Measurements from ENCODE around the gene PEX10. TPM values are rescaled to one million over a fixed set of nuclear protein-coding genes. Genes with fewer than 3 reads are reported as not detected.

Gene PEX10
- total RNA-seq, 1 donor: 28.9 TPM

DNA sequence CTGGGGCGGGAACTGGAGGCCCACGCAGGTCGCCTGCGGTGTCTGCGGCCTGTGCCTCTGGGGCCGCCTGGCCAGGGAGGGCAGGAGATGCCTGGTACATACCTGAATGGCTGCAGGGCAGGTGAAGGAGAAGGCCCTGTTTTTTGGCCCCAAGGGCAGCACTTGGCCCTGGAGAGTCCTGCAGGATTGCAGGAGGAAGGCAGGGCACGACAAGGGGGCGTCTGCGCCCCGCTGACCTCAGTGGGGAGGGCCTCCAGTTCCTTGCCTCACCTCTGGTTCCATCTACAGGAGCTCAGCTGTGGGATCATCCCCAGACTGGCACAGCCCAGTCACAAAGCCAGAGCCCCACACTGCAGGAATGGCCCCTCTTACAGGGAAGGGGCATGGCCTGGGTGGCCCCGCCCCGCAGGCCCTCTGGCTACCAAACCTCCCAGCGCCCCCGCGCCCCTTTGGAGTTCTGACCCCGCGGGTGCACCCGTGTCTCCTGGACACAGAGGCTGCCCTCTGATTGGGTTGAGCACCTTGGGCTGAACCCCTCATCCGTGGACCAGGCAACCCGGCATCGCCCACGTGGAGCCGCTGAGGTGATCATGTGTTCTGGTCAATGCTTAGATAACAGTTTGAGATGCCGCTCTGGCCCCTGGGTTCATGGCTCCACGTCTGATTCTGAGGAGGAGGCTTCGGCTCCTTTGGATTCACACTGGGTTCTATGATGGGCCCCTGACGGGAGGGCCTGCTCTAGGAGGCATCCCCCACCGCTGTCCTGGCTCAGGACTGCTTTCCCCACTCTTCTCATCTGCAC, 1.3 kb upstream of the PEX10 start:
- DNase-seq (ENCODE audit: low read depth): no peak
- H3K4me3 ChIP-seq (ENCODE audit: low read depth, low read length): peak overlapping the region; percentile 74
- TF ChIP-seq, protein P1, sequence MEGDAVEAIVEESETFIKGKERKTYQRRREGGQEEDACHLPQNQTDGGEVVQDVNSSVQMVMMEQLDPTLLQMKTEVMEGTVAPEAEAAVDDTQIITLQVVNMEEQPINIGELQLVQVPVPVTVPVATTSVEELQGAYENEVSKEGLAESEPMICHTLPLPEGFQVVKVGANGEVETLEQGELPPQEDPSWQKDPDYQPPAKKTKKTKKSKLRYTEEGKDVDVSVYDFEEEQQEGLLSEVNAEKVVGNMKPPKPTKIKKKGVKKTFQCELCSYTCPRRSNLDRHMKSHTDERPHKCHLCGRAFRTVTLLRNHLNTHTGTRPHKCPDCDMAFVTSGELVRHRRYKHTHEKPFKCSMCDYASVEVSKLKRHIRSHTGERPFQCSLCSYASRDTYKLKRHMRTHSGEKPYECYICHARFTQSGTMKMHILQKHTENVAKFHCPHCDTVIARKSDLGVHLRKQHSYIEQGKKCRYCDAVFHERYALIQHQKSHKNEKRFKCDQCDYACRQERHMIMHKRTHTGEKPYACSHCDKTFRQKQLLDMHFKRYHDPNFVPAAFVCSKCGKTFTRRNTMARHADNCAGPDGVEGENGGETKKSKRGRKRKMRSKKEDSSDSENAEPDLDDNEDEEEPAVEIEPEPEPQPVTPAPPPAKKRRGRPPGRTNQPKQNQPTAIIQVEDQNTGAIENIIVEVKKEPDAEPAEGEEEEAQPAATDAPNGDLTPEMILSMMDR (IDR thresholded peaks at IDR 0.05; ENCODE audit: insufficient read depth, low read depth, low read length): no peak

DNA sequence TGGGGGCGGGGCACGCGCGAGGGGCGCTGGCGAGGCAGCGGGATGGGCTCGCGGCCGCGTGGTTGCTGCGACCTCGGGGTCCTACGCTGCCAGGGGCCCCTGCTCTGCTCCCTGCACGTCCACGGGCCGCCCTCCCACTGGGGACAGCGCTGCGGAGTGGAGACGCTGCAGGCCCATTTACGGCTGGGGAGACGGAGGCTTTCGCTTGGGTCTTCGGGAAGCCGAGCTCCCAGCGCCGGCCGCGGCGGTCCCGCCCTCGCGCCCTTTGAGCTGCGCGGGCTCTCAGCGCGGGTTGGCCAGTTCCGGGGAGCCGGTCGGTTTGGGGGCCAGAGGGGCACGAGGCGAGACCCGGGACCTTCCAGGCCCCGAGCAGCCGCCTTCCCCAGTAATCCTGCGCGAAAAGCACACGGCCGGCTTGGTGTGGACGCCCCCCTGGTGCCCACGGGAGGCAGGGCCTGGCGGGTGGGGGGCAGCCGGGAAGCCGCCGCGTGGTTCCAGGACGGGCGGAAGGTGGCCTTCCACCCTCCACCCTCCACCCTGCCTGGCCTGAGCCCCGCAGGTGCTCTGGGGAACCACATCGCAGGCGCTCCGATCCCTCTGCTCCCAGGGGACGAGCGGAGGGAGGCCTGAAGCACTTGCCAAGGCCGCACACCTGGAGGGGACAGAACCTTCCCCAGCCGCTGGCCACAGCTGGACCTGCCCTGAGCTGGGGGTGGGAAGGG, 570 bp upstream of the PEX10 start:
- peak overlapping the region; percentile 74 for H3K4me3 ChIP-seq (ENCODE audit: low read depth, low read length)
- TF ChIP-seq, protein P1 (IDR thresholded peaks at IDR 0.05; ENCODE audit: insufficient read depth, low read depth, low read length): no peak
- peak; percentile 50 for DNase-seq (ENCODE audit: low read depth)

DNA sequence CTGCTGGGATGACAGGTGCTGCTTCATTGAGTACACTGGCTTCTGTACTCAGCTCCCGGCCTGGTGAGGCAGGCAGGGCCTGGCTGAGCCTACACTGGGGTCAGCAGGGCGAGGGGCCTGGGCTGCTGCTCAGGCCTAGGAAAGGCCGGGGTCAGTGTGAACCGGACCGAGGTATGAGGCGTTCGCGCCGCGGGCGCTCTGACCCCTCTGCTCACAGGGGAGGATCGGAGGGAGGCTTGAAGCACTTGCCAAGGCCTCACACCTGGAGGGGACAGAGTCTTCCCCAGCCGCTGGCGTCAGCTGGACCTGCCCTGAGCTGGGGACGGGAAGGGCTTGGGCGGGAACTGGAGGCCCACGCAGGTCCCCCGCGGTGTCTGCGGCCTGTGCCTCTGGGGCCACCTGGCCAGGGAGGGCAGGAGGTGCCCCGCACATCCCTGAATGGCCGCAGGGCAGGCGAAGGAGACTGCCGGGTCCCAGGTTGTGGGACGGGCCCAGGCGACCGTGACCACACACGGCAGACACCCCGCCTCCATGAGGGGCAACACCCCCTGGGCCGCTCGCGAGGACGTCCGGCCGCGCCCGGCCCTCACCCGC, 466 bp downstream of the PEX10 start:
- no peak for DNase-seq (ENCODE audit: low read depth)
- TF ChIP-seq, protein P1 (IDR thresholded peaks at IDR 0.05; ENCODE audit: insufficient read depth, low read depth, low read length): no peak
- peak overlapping the region; percentile 75 for H3K4me3 ChIP-seq (ENCODE audit: low read depth, low read length)

DNA sequence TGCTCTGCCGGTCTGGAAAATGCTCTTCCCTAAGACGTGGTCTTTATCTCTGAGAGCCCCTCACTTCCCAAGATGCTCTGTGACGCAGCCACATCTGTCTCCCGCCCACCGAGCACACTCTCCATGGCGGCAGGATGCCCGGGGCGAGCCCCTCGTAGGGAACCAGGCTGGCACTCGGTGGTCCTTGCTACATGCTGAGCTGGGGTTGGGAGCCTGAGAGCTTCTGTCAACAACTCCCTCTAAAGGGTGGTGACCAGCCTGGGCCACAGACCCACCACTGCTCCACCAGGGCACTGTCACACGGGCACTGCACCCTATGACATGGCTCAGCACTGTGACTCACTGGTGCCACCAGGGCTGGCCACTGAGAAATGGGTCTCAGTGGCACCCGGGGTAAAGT, 2.6 kb downstream of the PEX10 start:
- no peak overlapping the region for H3K4me3 ChIP-seq (ENCODE audit: low read depth, low read length)
- TF ChIP-seq, protein P1 (IDR thresholded peaks at IDR 0.05; ENCODE audit: insufficient read depth, low read depth, low read length): no peak
- no peak for DNase-seq (ENCODE audit: low read depth)

DNA sequence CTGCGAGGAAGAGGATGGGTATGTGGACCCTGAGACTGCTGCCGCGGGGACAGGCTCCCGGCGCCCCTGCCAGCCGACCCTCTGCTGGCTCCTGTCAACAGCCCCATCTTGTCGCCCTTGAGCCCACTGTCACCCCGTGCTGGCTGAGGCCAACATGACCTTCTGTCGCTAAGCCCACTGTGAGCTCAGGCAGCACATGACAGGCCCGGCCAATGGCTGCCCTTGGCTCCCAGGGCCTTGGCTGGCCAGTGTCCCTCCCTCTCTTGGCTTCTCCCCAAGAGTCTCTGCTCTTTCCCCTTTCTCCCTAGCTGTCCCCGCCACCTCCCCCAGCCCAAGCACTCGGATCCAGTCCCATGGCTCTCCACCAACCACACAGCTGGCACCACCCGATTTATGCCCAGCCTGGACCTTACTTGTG, 3.5 kb downstream of the PEX10 start:
- TF ChIP-seq, protein P1 (IDR thresholded peaks at IDR 0.05; ENCODE audit: insufficient read depth, low read depth, low read length): no peak
- no peak for DNase-seq (ENCODE audit: low read depth)

DNA sequence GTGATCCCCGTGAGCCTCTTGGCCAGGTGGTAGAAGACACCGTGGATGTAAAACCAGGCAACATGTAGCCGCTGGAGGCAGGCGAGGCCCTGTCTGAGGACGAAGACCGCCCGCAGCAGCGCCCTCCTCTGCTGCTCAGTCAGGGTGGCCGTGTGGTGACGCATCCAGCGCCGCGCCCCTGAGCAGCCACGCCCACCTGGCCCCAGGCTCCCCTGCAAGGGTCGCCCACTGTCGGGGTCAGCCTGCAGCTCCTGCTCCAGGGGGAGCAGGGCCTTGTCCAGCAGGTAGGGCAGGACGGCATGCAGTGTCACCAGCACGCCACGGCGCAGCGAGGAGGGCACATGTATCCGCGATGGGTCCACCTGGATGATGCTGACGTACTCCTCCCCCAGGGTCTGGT, 3.9 kb downstream of the PEX10 start:
- no peak overlapping the region for H3K4me3 ChIP-seq (ENCODE audit: low read depth, low read length)
- TF ChIP-seq, protein P1 (IDR thresholded peaks at IDR 0.05; ENCODE audit: insufficient read depth, low read depth, low read length): no peak
- no peak for DNase-seq (ENCODE audit: low read depth)

More for the DNA sequence above, 3.5 kb downstream of the PEX10 start:
- H3K4me3 ChIP-seq (ENCODE audit: low read depth, low read length): no peak overlapping the region
